Measurements from ENCODE around the gene C9orf50. TPM values are rescaled to one million over a fixed set of nuclear protein-coding genes. Genes with fewer than 3 reads are reported as not detected.

The C9orf50 gene
- total RNA-seq, 1 donor from 2014 or later = 0.43 TPM

- Mint-ChIP-seq H3K4me3 (ENCODE audit: low read depth) (peak overlapping the region; percentile 76), H3K4me1 (ENCODE audit: low read depth) (peaks cover 30% of the 10 kb centered on the region), H3K9me3 (ENCODE audit: low read depth) (no peaks in the 10 kb centered on the region), H3K27ac (peak overlapping the region; percentile 95), H3K36me3 (ENCODE audit: insufficient read depth) (no peaks in the 10 kb centered on the region), H3K27me3 (no peaks in the 10 kb centered on the region)
- DNase-seq (ENCODE audit: low spot score, unreplicated experiment) = peak; percentile 24
- no peak for TF ChIP-seq CTCF (IDR thresholded peaks at IDR 0.05; ENCODE audit: unreplicated experiment)
These were observed 52.9 kb downstream of the C9orf50 start for GRCh38 chr9:129567842-129568559.

GRCh38 chr9:129567329-129567728 lies 53.6 kb downstream of the C9orf50 start:
- Mint-ChIP-seq H3K9me3 (ENCODE audit: low read depth) (no peaks in the 10 kb centered on the region), H3K36me3 (ENCODE audit: insufficient read depth) (no peaks in the 10 kb centered on the region), H3K27me3 (no peaks in the 10 kb centered on the region), H3K4me1 (ENCODE audit: low read depth) (peaks cover 36% of the 10 kb centered on the region), H3K27ac (peak overlapping the region; percentile 78), H3K4me3 (ENCODE audit: low read depth) (no peak overlapping the region)
- no peak for TF ChIP-seq CTCF (IDR thresholded peaks at IDR 0.05; ENCODE audit: unreplicated experiment)
- no peak for DNase-seq (ENCODE audit: low spot score, unreplicated experiment)

- no peak for DNase-seq (ENCODE audit: low spot score, unreplicated experiment)
- no peaks in the 10 kb centered on the region for H3K9me3 Mint-ChIP-seq (ENCODE audit: low read depth)
- H3K27ac Mint-ChIP-seq = peak overlapping the region; percentile 78
- no peak for TF ChIP-seq CTCF (IDR thresholded peaks at IDR 0.05; ENCODE audit: unreplicated experiment)
- no peaks in the 10 kb centered on the region for H3K27me3 Mint-ChIP-seq
- H3K4me1 Mint-ChIP-seq (ENCODE audit: low read depth) = peaks cover 39% of the 10 kb centered on the region
- no peaks in the 10 kb centered on the region for H3K36me3 Mint-ChIP-seq (ENCODE audit: insufficient read depth)
- no peak overlapping the region for H3K4me3 Mint-ChIP-seq (ENCODE audit: low read depth)
These were observed 54.2 kb downstream of the C9orf50 start for GRCh38 chr9:129566563-129567266.

GRCh38 chr9:129562917-129563316 lies 58.0 kb downstream of the C9orf50 start:
- no peaks in the 10 kb centered on the region for H3K27me3 Mint-ChIP-seq
- H3K27ac Mint-ChIP-seq = peak overlapping the region; percentile 88
- no peak overlapping the region for H3K4me3 Mint-ChIP-seq (ENCODE audit: low read depth)
- no peaks in the 10 kb centered on the region for H3K9me3 Mint-ChIP-seq (ENCODE audit: low read depth)
- DNase-seq (ENCODE audit: low spot score, unreplicated experiment) = no peak
- peaks cover 49% of the 10 kb centered on the region for H3K4me1 Mint-ChIP-seq (ENCODE audit: low read depth)
- no peaks in the 10 kb centered on the region for H3K36me3 Mint-ChIP-seq (ENCODE audit: insufficient read depth)
- no peak for TF ChIP-seq CTCF (IDR thresholded peaks at IDR 0.05; ENCODE audit: unreplicated experiment)

- no peaks in the 10 kb centered on the region for H3K36me3 Mint-ChIP-seq (ENCODE audit: insufficient read depth)
- no peaks in the 10 kb centered on the region for H3K27me3 Mint-ChIP-seq
- H3K4me3 Mint-ChIP-seq (ENCODE audit: low read depth) = no peak overlapping the region
- H3K4me1 Mint-ChIP-seq (ENCODE audit: low read depth) = peaks cover 51% of the 10 kb centered on the region
- no peak for DNase-seq (ENCODE audit: low spot score, unreplicated experiment)
- H3K9me3 Mint-ChIP-seq (ENCODE audit: low read depth) = no peaks in the 10 kb centered on the region
- TF ChIP-seq CTCF (IDR thresholded peaks at IDR 0.05; ENCODE audit: unreplicated experiment) = no peak
- H3K27ac Mint-ChIP-seq = peak overlapping the region; percentile 88
These were observed 58.4 kb downstream of the C9orf50 start for GRCh38 chr9:129562514-129562913.

Other genes with a start within 250 kb of the C9orf50 start
- 25.9 and 26.8 TPM in 2 replicates for gene NTMT1, start 5.1 kb upstream of the C9orf50 start, total RNA-seq
- gene ASB6, start 21.1 kb upstream of the C9orf50 start, total RNA-seq = 19.7 and 20.5 TPM in 2 replicates
- 0.79 and 0.91 TPM in 2 replicates for gene PRRX2, start 44.5 kb upstream of the C9orf50 start, total RNA-seq
- gene PTGES, start 131.9 kb upstream of the C9orf50 start, total RNA-seq = 0.19 TPM in 1 of 2 replicates, not detected in the other
- gene TOR1B, start 182.1 kb upstream of the C9orf50 start, total RNA-seq = 14.7 and 19.8 TPM in 2 replicates
- gene TOR1A, start 203.0 kb upstream of the C9orf50 start, total RNA-seq = 33.1 and 39.0 TPM in 2 replicates
- 30.4 and 30.8 TPM in 2 replicates for gene C9orf78, start 214.2 kb upstream of the C9orf50 start, total RNA-seq
- 41.2 and 41.8 TPM in 2 replicates for gene USP20, start 214.4 kb upstream of the C9orf50 start, total RNA-seq